ENCODE data around the gene PTPRN2. TPM values are rescaled to one million over a fixed set of nuclear protein-coding genes. Genes with fewer than 3 reads are reported as not detected.
A peak's percentile ranks its signal among the peaks of the same experiment; 100 is the strongest.

Gene PTPRN2
- total and polyA plus RNA-seq, 2 of the 13 experiments (the other 11 are each of a cell fraction or from before 2014, with no cell fraction given): 2.5 to 24.2 TPM

DNA sequence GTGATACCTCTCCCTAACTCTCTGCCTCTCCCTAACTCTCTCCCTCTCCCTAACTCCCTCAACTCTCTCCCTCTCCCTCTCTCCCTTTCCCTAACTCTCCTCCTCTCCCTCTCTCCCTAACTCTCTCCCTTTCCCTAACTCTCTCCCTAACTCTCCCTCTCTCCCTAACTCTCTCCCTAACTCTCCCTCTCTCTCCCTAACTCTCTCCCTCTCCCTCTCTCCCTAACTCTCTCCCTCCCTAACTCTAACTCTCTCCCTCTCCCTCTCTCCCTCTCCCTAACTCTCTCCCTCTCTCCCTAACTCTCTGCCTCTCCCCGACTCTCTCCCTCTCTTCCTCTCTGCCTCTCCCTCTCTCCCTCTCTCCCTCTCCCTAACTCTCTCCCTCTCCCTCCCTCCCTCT lies 2.0 kb upstream of the PTPRN2 start:
- intact Hi-C loops (cut with micrococcal nuclease; ENCODE audit: unreplicated experiment) (loop anchor here (1.0 to 5.0 kb wide), 4 partner anchors 9 to 115 kb away; partner anchors contain the start of gene NCAPG2), in situ Hi-C loops (cut with HindIII; ENCODE audit: extremely low pct_ligation_motif_present, low pct_unique_long_range_greater_than_20kb) (loop anchor here (5.0 kb wide), 1 partner anchor 53 kb away; no protein-coding TSS in a partner anchor)
- Histone ChIP-seq H3K36me3 (replicated peaks in 1 of 2; ENCODE audit: control insufficient read depth in 1 of 2, insufficient read depth in 2 of 2, low read length in 2 of 2) (peaks cover 0 to 3% of the 10 kb centered on the region in 2 experiments; a peak in 1 of 5 replicates), H3K9me3 (ENCODE audit: low read length) (peaks cover 16% of the 10 kb centered on the region; the same call in 1 of the 2 replicates), H3K27ac (ENCODE audit: extremely low read length, insufficient read depth, low read length) (peak overlapping the region; percentile 87), H3K79me2 (ENCODE audit: insufficient read depth, low read length) (peaks cover 17% of the 10 kb centered on the region), H3K4me3 (replicated peaks in 1 of 3; ENCODE audit: insufficient read depth in 1 of 3, low read depth in 2 of 3, low read length in 3 of 3) (no peak overlapping the region; a peak in 1 of 6 replicates), H3K9ac (ENCODE audit: insufficient read depth, low read depth, low read length) (peak overlapping the region; percentile 16; the same call in 1 of the 2 replicates), H3K27me3 (ENCODE audit: control insufficient read depth in 1 of 2, insufficient read depth in 2 of 2, low read length in 2 of 2) (no peaks in the 10 kb centered on the region; a peak in 1 of 5 replicates), H4K20me1 (ENCODE audit: insufficient read depth, low read length) (no peaks in the 10 kb centered on the region), H3K4me2 (ENCODE audit: low read depth, low read length) (peak overlapping the region; percentile 66), H2AFZ (ENCODE audit: low read length) (no peak overlapping the region), H3K4me1 (ENCODE audit: insufficient read depth, low read length) (peaks cover 69% of the 10 kb centered on the region)
- FAIRE-seq: no peak
- DNase-seq (ENCODE audit: low spot score): no peak
- WGBS (ENCODE audit: low lambda C conversion rate): 28% methylated on average over 1 of the region's 1 CpG
- no peak for ATAC-seq
- ChIA-PET CTCF (ENCODE audit: low intra/inter-chr PET ratio, low total read pairs) (no interaction called here), POLR2A (interaction anchor here (2.1 to 4.8 kb wide), 4 partner anchors 9 to 58 kb away, joined by 4 to 29 read pairs (median 16); no protein-coding TSS in a partner anchor)
- TF ChIP-seq RBM39 (IDR thresholded peaks at IDR 0.05; ENCODE audit: low read depth, low read length, poor library complexity, severe bottlenecking) (peak; percentile 25), TARDBP (CRISPR knock-in tag; IDR thresholded peaks at IDR 0.05) (no peak), FOXA1 (IDR thresholded peaks at IDR 0.05) (peak; percentile 30; the same call in 1 of the 2 replicates), FOXA1 (CRISPR knock-in tag; IDR thresholded peaks at IDR 0.05) (no peak), ZNF775 (CRISPR knock-in tag; IDR thresholded peaks at IDR 0.05; ENCODE audit: borderline replicate concordance) (peak; percentile 96), JUNB (CRISPR knock-in tag; IDR thresholded peaks at IDR 0.05; ENCODE audit: borderline replicate concordance) (peak; percentile 44; the same call in 1 of the 2 replicates), PCBP2 (optimal IDR thresholded peaks at IDR 0.05; ENCODE audit: low read depth, low read length, poor library complexity, severe bottlenecking) (peak; percentile 99), CBFB (CRISPR knock-in tag; IDR thresholded peaks at IDR 0.05) (no peak), CC2D1A (CRISPR knock-in tag; IDR thresholded peaks at IDR 0.05) (no peak)
- BruUV-seq (replicated peaks): no TSS peak
